Measurements from ENCODE around the gene ISX.

DNA sequence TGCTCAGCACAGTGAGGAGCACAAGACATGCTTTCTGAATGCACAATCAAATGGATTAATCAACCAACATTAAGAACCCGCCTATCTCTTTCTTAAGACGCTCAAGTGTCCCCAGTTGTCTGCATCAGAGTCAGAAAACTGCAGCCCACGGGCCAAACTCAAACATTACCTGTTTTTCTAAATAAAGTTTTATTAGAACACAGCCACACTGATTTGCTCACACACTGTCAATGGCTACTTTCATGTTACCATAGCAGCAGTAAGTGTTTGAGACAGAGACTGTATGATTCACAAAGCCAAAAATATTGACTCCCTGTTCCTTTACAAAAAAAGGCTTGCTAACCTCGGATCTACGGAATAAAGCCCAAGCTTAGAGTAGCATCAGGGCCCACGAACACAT lies 49.0 kb upstream of the ISX start:
- no peak for TF ChIP-seq GATA3 (IDR thresholded peaks at IDR 0.05; ENCODE audit: low read depth, low read length)
- TF ChIP-seq GATA2 (IDR thresholded peaks at IDR 0.05; ENCODE audit: low read depth, low read length), result no peak

Measured in SH-SY5Y (cell line).